Smooth muscle cell (in vitro differentiated cells): ENCODE data around the gene LRBA. TPM values are rescaled to one million over a fixed set of nuclear protein-coding genes. Genes with fewer than 3 reads are reported as not detected.

Source experiments
- DNase-seq: peaks from one replicate; lab custom pipeline; 2025; ENCODE audit not compliant: unreplicated experiment; lab: John Stamatoyannopoulos, UW
- H2AFZ ChIP-seq: fragments of 200-600 bp; sonication (generic); 2 replicates; pipeline ENCODE4 v1.6.0; 2016; ENCODE audit warnings: antibody characterized with exemption, low read depth, mild to moderate bottlenecking
- H3F3A ChIP-seq: fragments of 200-600 bp; sonication (generic); 2 replicates; pipeline ENCODE4 v1.6.0; 2017; ENCODE audit warnings: antibody characterized with exemption, low read depth
- H3K27ac ChIP-seq: fragments of 200-600 bp; sonication (generic); 2 replicates; pipeline ENCODE4 v1.5.1; 2016; ENCODE audit warnings: low read depth, mild to moderate bottlenecking
- H3K27me3 ChIP-seq: fragments of 200-600 bp; sonication (generic); 2 replicates; pipeline ENCODE4 v1.6.1; 2016; ENCODE audit warnings: low read depth, mild to moderate bottlenecking
- H3K36me3 ChIP-seq: fragments of 200-600 bp; sonication (generic); 2 replicates; pipeline ENCODE4 v1.5.1; 2016; ENCODE audit warnings: low read depth
- H3K4me1 ChIP-seq: fragments of 200-600 bp; sonication (generic); 2 replicates; pipeline ENCODE4 v1.5.1; 2016; ENCODE audit warnings: low read depth
- H3K4me2 ChIP-seq: fragments of 200-600 bp; sonication (generic); 2 replicates; pipeline ENCODE4 v1.6.0; 2016; ENCODE audit warnings: mild to moderate bottlenecking
- H3K4me3 ChIP-seq: fragments of 200-600 bp; sonication (generic); 2 replicates; pipeline ENCODE4 v1.5.1; 2016; ENCODE audit warnings: mild to moderate bottlenecking
- H3K79me2 ChIP-seq: fragments of 200-600 bp; sonication (generic); 2 replicates; pipeline ENCODE4 v1.6.0; 2016; ENCODE audit warnings: low read depth, mild to moderate bottlenecking
- H3K9ac ChIP-seq: fragments of 200-600 bp; sonication (generic); 2 replicates; pipeline ENCODE4 v1.6.0; 2016; ENCODE audit warnings: low read depth
- H3K9me3 ChIP-seq: fragments of 200-600 bp; sonication (generic); replicated peaks from 2 replicates; pipeline ENCODE4 v1.5.1; 2016; ENCODE audit warnings: low read depth
- H4K20me1 ChIP-seq: fragments of 200-600 bp; sonication (generic); 2 replicates; pipeline ENCODE4 v1.6.0; 2016; ENCODE audit warnings: low read depth
- WGBS: methylation state at CpG from one replicate; pipeline ENCODE4 v1.1.7; 2016; ENCODE audit warnings: low lambda C conversion rate; 5-methylcytosine and 5-hydroxymethylcytosine counted together
- polyA plus RNA-seq: library from polyadenylated mRNA; unstranded; fragments of >200 nt; fragmentation: Nextera tagmentation; extraction: Ambion mirVana; gene quantifications from 2 replicates; pipeline ENCODE4 v1.2.1, GENCODE V29; 2016
- total RNA-seq: library from RNA; depleted of rRNA; stranded (reverse); fragments of >200 nt; gene quantifications from 2 replicates; pipeline ENCODE4 v1.2.3, GENCODE V29; 2014
- TF ChIP-seq, protein P1 (sequence below): fragments of 200-600 bp; sonication (generic); IDR thresholded peaks from 2 replicates; pipeline ENCODE4 v1.5.1; 2017; ENCODE audit warnings: borderline replicate concordance, mild to moderate bottlenecking, antibody characterized with exemption; ENCODE audit not compliant: insufficient read depth, poor library complexity, severe bottlenecking

Gene LRBA
- total and polyA plus RNA-seq, 2 experiments from 2014 or later = 1.6 to 26.2 TPM

DNA sequence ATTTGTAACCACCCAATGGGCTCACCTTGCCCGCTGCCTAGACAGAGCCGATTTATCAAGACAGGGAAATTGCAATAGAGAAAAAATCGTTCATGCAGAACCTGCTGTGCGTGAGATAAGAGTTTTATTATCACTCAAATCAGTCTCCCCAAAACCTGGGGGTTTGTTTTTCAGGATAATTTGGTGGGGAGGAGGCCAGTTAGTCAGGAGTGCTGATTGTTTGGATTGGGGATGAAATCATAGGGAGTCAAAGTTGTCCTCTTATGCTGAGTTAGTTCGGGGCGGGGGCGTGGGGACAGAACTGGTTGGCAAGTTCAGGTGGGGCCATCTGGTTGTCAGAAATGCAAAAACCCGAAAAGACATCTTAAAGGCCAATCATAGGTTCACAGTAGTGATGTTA, 230.1 kb downstream of the LRBA start:
- no peaks in the 10 kb centered on the region for H4K20me1 ChIP-seq
- no peaks in the 10 kb centered on the region for H3K9me3 ChIP-seq
- H3K36me3 ChIP-seq = no peaks in the 10 kb centered on the region
- TF ChIP-seq, protein P1, sequence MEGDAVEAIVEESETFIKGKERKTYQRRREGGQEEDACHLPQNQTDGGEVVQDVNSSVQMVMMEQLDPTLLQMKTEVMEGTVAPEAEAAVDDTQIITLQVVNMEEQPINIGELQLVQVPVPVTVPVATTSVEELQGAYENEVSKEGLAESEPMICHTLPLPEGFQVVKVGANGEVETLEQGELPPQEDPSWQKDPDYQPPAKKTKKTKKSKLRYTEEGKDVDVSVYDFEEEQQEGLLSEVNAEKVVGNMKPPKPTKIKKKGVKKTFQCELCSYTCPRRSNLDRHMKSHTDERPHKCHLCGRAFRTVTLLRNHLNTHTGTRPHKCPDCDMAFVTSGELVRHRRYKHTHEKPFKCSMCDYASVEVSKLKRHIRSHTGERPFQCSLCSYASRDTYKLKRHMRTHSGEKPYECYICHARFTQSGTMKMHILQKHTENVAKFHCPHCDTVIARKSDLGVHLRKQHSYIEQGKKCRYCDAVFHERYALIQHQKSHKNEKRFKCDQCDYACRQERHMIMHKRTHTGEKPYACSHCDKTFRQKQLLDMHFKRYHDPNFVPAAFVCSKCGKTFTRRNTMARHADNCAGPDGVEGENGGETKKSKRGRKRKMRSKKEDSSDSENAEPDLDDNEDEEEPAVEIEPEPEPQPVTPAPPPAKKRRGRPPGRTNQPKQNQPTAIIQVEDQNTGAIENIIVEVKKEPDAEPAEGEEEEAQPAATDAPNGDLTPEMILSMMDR = no peak
- no peaks in the 10 kb centered on the region for H3K27me3 ChIP-seq
- no peak for DNase-seq
- H2AFZ ChIP-seq = no peak overlapping the region
- H3K9ac ChIP-seq = no peak overlapping the region
- H3K79me2 ChIP-seq = no peaks in the 10 kb centered on the region
- no peaks in the 10 kb centered on the region for H3F3A ChIP-seq
- 85% methylated on average over 8 of the region's 8 CpGs for WGBS
- no peak overlapping the region for H3K4me2 ChIP-seq
- no peak overlapping the region for H3K4me3 ChIP-seq
- no peaks in the 10 kb centered on the region for H3K4me1 ChIP-seq
- no peak overlapping the region for H3K27ac ChIP-seq

- TF ChIP-seq, protein P1 = no peak
- H3K9ac ChIP-seq = no peak overlapping the region
- no peaks in the 10 kb centered on the region for H3F3A ChIP-seq
- no peak for DNase-seq
- no peaks in the 10 kb centered on the region for H3K9me3 ChIP-seq
- no peaks in the 10 kb centered on the region for H3K4me1 ChIP-seq
- no peaks in the 10 kb centered on the region for H4K20me1 ChIP-seq
- H3K27ac ChIP-seq = no peak overlapping the region
- no peaks in the 10 kb centered on the region for H3K36me3 ChIP-seq
- no peak overlapping the region for H2AFZ ChIP-seq
- no peaks in the 10 kb centered on the region for H3K79me2 ChIP-seq
- WGBS = 54% methylated on average over 4 of the region's 4 CpGs
- H3K27me3 ChIP-seq = no peaks in the 10 kb centered on the region
- no peak overlapping the region for H3K4me3 ChIP-seq
- H3K4me2 ChIP-seq = no peak overlapping the region
These were observed 230.8 kb downstream of the LRBA start for GRCh38 chr4:150784305-150784704.

DNA sequence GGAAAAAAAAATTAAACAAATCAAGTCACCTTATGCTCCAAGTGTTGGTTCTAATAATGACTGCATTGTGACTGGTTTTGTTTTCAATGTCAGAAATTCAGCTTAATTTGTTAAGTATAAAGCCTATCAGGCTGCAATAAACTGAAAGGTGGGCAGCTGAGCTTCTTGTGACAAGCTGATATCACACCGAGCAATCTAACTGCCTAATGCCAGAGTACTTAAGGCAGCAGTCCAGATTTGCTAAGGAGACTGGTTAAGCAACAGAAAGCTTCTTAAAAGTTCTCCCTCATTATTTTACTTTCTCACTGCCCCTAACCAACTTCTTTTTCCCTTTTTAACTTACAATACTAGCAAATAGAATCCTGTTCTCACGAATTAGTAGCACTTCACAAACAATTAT, 232.2 kb downstream of the LRBA start:
- Histone ChIP-seq H3F3A (no peaks in the 10 kb centered on the region), H3K4me1 (no peaks in the 10 kb centered on the region), H4K20me1 (no peaks in the 10 kb centered on the region), H3K27me3 (no peaks in the 10 kb centered on the region), H3K36me3 (no peaks in the 10 kb centered on the region), H2AFZ (no peak overlapping the region), H3K79me2 (no peaks in the 10 kb centered on the region), H3K27ac (no peak overlapping the region), H3K4me3 (no peak overlapping the region), H3K9ac (no peak overlapping the region), H3K4me2 (no peak overlapping the region), H3K9me3 (no peaks in the 10 kb centered on the region)
- DNase-seq = no peak
- WGBS = 76% methylated on average over 2 of the region's 2 CpGs
- TF ChIP-seq, protein P1 = no peak

DNA sequence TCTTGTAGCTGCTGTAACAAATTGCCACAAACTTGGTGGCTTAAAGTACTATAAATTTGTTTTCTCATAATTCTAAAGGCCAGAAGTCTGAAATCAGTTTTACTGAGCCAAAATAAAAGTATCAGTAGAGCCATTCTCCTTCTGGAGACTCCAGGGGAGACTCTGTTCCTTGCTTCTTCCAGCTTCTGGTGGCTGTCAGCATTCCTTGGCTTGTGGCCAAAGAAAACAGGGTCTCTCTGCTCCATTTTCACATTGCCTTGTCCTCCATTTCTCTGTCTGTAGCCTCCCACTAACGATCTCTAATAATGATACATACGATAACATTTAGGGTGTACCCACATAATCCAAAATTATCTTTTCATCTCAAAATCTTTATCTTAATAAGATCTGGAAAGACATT, 232.8 kb downstream of the LRBA start:
- Histone ChIP-seq H3K4me3 (no peak overlapping the region), H3K9me3 (no peaks in the 10 kb centered on the region), H3F3A (no peaks in the 10 kb centered on the region), H3K36me3 (no peaks in the 10 kb centered on the region), H3K79me2 (no peaks in the 10 kb centered on the region), H3K27me3 (no peaks in the 10 kb centered on the region), H3K4me1 (no peaks in the 10 kb centered on the region), H4K20me1 (no peaks in the 10 kb centered on the region), H3K27ac (no peak overlapping the region), H3K9ac (no peak overlapping the region), H2AFZ (no peak overlapping the region), H3K4me2 (no peak overlapping the region)
- TF ChIP-seq, protein P1 = no peak
- WGBS = 85% methylated on average over 2 of the region's 2 CpGs
- no peak for DNase-seq
